H9 (cell line): ENCODE results near the gene STK32B. TPM values are rescaled to one million over a fixed set of nuclear protein-coding genes. Genes with fewer than 3 reads are reported as not detected.

Experiments
- DNase-seq: peaks from one replicate; pipeline ENCODE4 v3.0.0-alpha.2; 2017
- H2AFZ ChIP-seq: one replicate; pipeline ENCODE4 v1.6.1; 2013; ENCODE audit warnings: mild to moderate bottlenecking, low read length, control low read depth, moderate library complexity
- H2AK5ac ChIP-seq: 2 replicates; pipeline ENCODE4 v1.6.1; 2013; ENCODE audit warnings: low read length, control low read depth, mixed read lengths; ENCODE audit not compliant: insufficient read length
- H2BK120ac ChIP-seq: one replicate; pipeline ENCODE4 v1.6.1; 2013; ENCODE audit warnings: low read depth, mild to moderate bottlenecking, low read length, control low read depth, inconsistent platforms; ENCODE audit not compliant: poor library complexity, severe bottlenecking
- H2BK12ac ChIP-seq: 2 replicates; pipeline ENCODE4 v1.6.1; 2013; ENCODE audit warnings: low read length, control low read depth, mixed read lengths, low read depth; ENCODE audit not compliant: insufficient read length
- H2BK15ac ChIP-seq: 2 replicates; pipeline ENCODE4 v1.6.1; 2013; ENCODE audit warnings: low read depth, low read length, control low read depth
- H2BK20ac ChIP-seq: one replicate; pipeline ENCODE4 v1.6.1; 2013; ENCODE audit warnings: low read depth, mild to moderate bottlenecking, low read length, control low read depth, inconsistent platforms; ENCODE audit not compliant: poor library complexity, severe bottlenecking
- H2BK5ac ChIP-seq: 2 replicates; pipeline ENCODE4 v1.6.1; 2013; ENCODE audit warnings: low read length, control low read depth, mixed read lengths; ENCODE audit not compliant: insufficient read length
- H3K14ac ChIP-seq: 2 replicates; pipeline ENCODE4 v1.6.1; 2013; ENCODE audit warnings: low read length, control low read depth; ENCODE audit not compliant: insufficient read depth
- H3K18ac ChIP-seq: 2 replicates; pipeline ENCODE4 v1.6.1; 2013; ENCODE audit warnings: low read depth, mild to moderate bottlenecking, mixed read lengths, low read length, control low read depth; ENCODE audit not compliant: insufficient read length
- H3K23ac ChIP-seq: 2 replicates; pipeline ENCODE4 v1.6.1; 2013; ENCODE audit warnings: low read length, control low read depth, mixed read lengths, low read depth; ENCODE audit not compliant: insufficient read length
- H3K23me2 ChIP-seq: 2 replicates; pipeline ENCODE4 v1.6.1; 2013; ENCODE audit warnings: low read depth, mild to moderate bottlenecking, mixed read lengths, low read length, control low read depth; ENCODE audit not compliant: insufficient read length, poor library complexity, severe bottlenecking
- H3K27ac ChIP-seq: 2 replicates; pipeline ENCODE4 v1.5.1; 2013; ENCODE audit warnings: low read length, control low read depth, mixed read lengths, low read depth; ENCODE audit not compliant: insufficient read length
- H3K27me3 ChIP-seq: 2 replicates; pipeline ENCODE4 v1.6.1; 2013; ENCODE audit warnings: low read length, control low read depth, inconsistent platforms; ENCODE audit not compliant: insufficient read depth
- H3K4ac ChIP-seq: 2 replicates; pipeline ENCODE4 v1.6.1; 2013; ENCODE audit warnings: low read depth, mild to moderate bottlenecking, control low read depth, inconsistent platforms, low read length, moderate library complexity
- H3K4me1 ChIP-seq: 2 replicates; pipeline ENCODE4 v1.6.1; 2013; ENCODE audit warnings: low read length, control low read depth, inconsistent platforms; ENCODE audit not compliant: insufficient read depth
- H3K4me2 ChIP-seq: 2 replicates; pipeline ENCODE4 v1.6.1; 2013; ENCODE audit warnings: low read length, control low read depth, mixed read lengths; ENCODE audit not compliant: insufficient read length, insufficient read depth
- H3K56ac ChIP-seq: 2 replicates; pipeline ENCODE4 v1.6.1; 2013; ENCODE audit warnings: low read depth, mild to moderate bottlenecking, mixed read lengths, low read length, control low read depth; ENCODE audit not compliant: insufficient read length
- H3K79me1 ChIP-seq: 2 replicates; pipeline ENCODE4 v1.6.1; 2013; ENCODE audit warnings: low read depth, mild to moderate bottlenecking, moderate library complexity, low read length, control low read depth, inconsistent platforms; ENCODE audit not compliant: insufficient read depth, poor library complexity, severe bottlenecking
- H3K79me2 ChIP-seq: 2 replicates; pipeline ENCODE4 v1.6.1; 2013; ENCODE audit warnings: low read length, control low read depth, inconsistent platforms; ENCODE audit not compliant: insufficient read depth
- H3K9ac ChIP-seq: 2 replicates; pipeline ENCODE4 v1.6.1; 2013; ENCODE audit warnings: low read length, control low read depth, mixed read lengths; ENCODE audit not compliant: insufficient read length; ENCODE audit errors: extremely low read depth
- H3K9me3 ChIP-seq: one replicate; pipeline ENCODE4 v1.6.1; 2013; ENCODE audit warnings: low read depth, low read length, inconsistent platforms; ENCODE audit not compliant: control insufficient read depth
- H3T11ph ChIP-seq: one replicate; pipeline ENCODE4 v1.6.1; 2013; ENCODE audit warnings: mild to moderate bottlenecking, low read length, control low read depth, inconsistent platforms
- H4K20me1 ChIP-seq: one replicate; pipeline ENCODE4 v1.6.1; 2013; ENCODE audit not compliant: control insufficient read depth, insufficient read length, insufficient read depth
- H4K5ac ChIP-seq: 2 replicates; pipeline ENCODE4 v1.6.1; 2013; ENCODE audit warnings: low read depth, mild to moderate bottlenecking, mixed read lengths, low read length, control low read depth; ENCODE audit not compliant: insufficient read length
- H4K8ac ChIP-seq: replicated peaks from 2 replicates; pipeline ENCODE4 v1.6.1; 2013; ENCODE audit warnings: low read length, control low read depth, mixed read lengths, low read depth; ENCODE audit not compliant: insufficient read length
- H4K91ac ChIP-seq: 2 replicates; pipeline ENCODE4 v1.6.1; 2013; ENCODE audit warnings: low read depth, mild to moderate bottlenecking, moderate library complexity, mixed read lengths, low read length, control low read depth; ENCODE audit not compliant: insufficient read length
- H3K27ac Mint-ChIP-seq, 3 experiments: 2 replicates in 2 of 3; 3 replicates in 1 of 3; pipeline ENCODE4 v1.8.0; 2020 to 2021; ENCODE audit warnings: mixed read lengths in 3 of 3, mild to moderate bottlenecking in 1 of 3, moderate library complexity in 1 of 3
- H3K27me3 Mint-ChIP-seq: 2 replicates; pipeline ENCODE4 v1.8.0; 2021; ENCODE audit warnings: low read depth, mild to moderate bottlenecking, moderate library complexity, mixed read lengths
- H3K36me3 Mint-ChIP-seq, 3 experiments: 2 replicates in 2 of 3; 3 replicates in 1 of 3; pipeline ENCODE4 v1.8.0; 2020 to 2021; ENCODE audit warnings: low read depth in 3 of 3, mixed read lengths in 3 of 3; ENCODE audit not compliant: insufficient read depth in 1 of 3
- H3K4me1 Mint-ChIP-seq, 2 experiments: 2 replicates each; pipeline ENCODE4 v1.8.0; 2020; ENCODE audit warnings: mixed read lengths in 2 of 2
- H3K4me3 Mint-ChIP-seq, 2 experiments: 2 replicates in 1 of 2; 3 replicates in 1 of 2; pipeline ENCODE4 v1.8.0; 2020 to 2021; ENCODE audit warnings: mild to moderate bottlenecking in 2 of 2, mixed read lengths in 2 of 2, moderate library complexity in 1 of 2
- H3K9me3 Mint-ChIP-seq, 2 experiments: 2 replicates in 1 of 2; 3 replicates in 1 of 2; pipeline ENCODE4 v1.8.0; 2020; ENCODE audit warnings: mild to moderate bottlenecking in 2 of 2, mixed read lengths in 2 of 2, moderate library complexity in 1 of 2
- CTCF ChIP-seq: fragments of 200-600 bp; sonication (generic); conservative IDR thresholded peaks from 3 replicates; pipeline ENCODE4 v1.8.0; 2021; ENCODE audit warnings: antibody characterized with exemption, mild to moderate bottlenecking
- WGBS: extraction: QIAGEN DNeasy Blood & Tissue Kit; methylation state at CpG from one replicate; pipeline ENCODE4 v1.1.7; 2013; ENCODE audit warnings: missing lambda C conversion rate, low lambda C conversion rate, mixed read lengths; ENCODE audit not compliant: insufficient read length; ENCODE audit errors: extremely low coverage; 5-methylcytosine and 5-hydroxymethylcytosine counted together
- total RNA-seq: library from RNA; stranded (reverse); gene quantifications from 2 replicates; pipeline ENCODE4 v1.2.1, GENCODE V29; 2021

STK32B gene
- total RNA-seq, 1 experiment from 2014 or later: 1.0 TPM

GRCh38 chr4:5460106-5460801, 409.0 kb downstream of the STK32B start:
- Histone ChIP-seq H2AK5ac (no peak overlapping the region), H2AFZ (no peak overlapping the region), H3K27me3 (no peaks in the 10 kb centered on the region), H2BK120ac (no peak overlapping the region), H3K23ac (no peak overlapping the region), H3K23me2 (no peaks in the 10 kb centered on the region), H3K14ac (no peak overlapping the region), H4K91ac (no peak overlapping the region), H2BK15ac (no peak overlapping the region), H3K9ac (no peak overlapping the region), H3K4me1 (no peaks in the 10 kb centered on the region), H3T11ph (no peak overlapping the region), H4K8ac (no peak overlapping the region), H3K27ac (no peak overlapping the region), H3K56ac (no peak overlapping the region), H3K79me1 (no peaks in the 10 kb centered on the region), H2BK20ac (no peak overlapping the region), H2BK12ac (no peak overlapping the region), H3K4ac (no peak overlapping the region), H3K4me2 (no peak overlapping the region), H3K18ac (no peak overlapping the region), H3K9me3 (no peaks in the 10 kb centered on the region), H2BK5ac (no peak overlapping the region), H4K20me1 (no peaks in the 10 kb centered on the region), H3K79me2 (no peaks in the 10 kb centered on the region), H4K5ac (no peak overlapping the region)
- TF ChIP-seq CTCF: peak; percentile 81
- DNase-seq: peak; percentile 67
- Mint-ChIP-seq H3K4me1 (peaks cover 5 to 11% of the 10 kb centered on the region in 2 experiments), H3K4me3 (no peak overlapping the region), H3K36me3 (no peaks in the 10 kb centered on the region; a peak in 1 of 7 replicates), H3K27ac (peak overlapping the region in 1 of 3 experiments; percentile 53; a peak in 1 of 7 replicates), H3K27me3 (peaks cover 5% of the 10 kb centered on the region), H3K9me3 (no peaks in the 10 kb centered on the region)
- WGBS: no CpG with 5 or more reads among the region's 14 CpGs
